Astrocyte of the spinal cord (primary cell): Measurements from ENCODE around the gene SLC12A9.
"Not testable (repeated sequence)": the region's sequence is repeated elsewhere in the genome, so short reads cannot be mapped to it uniquely, and the experiment has no call there.

Experiments used
- DNase-seq: peaks from one replicate; pipeline ENCODE4 v3.0.0; 2011; ENCODE audit warnings: low read depth, low spot score
- H3K4me3 ChIP-seq: 2 replicates; pipeline ENCODE4 v1.5.1; 2011; ENCODE audit warnings: low read depth, mild to moderate bottlenecking, low read length, moderate library complexity
- CTCF ChIP-seq: IDR thresholded peaks from 2 replicates; pipeline ENCODE4 v1.5.1; 2012; ENCODE audit warnings: low read depth, mild to moderate bottlenecking, low read length, inconsistent platforms
- in situ Hi-C: cut with HindIII; loops from 2 replicates; pipeline ENCODE4 v1.10.0; 2017; ENCODE audit warnings: low sequenced_read_pairs

The SLC12A9 gene

DNA sequence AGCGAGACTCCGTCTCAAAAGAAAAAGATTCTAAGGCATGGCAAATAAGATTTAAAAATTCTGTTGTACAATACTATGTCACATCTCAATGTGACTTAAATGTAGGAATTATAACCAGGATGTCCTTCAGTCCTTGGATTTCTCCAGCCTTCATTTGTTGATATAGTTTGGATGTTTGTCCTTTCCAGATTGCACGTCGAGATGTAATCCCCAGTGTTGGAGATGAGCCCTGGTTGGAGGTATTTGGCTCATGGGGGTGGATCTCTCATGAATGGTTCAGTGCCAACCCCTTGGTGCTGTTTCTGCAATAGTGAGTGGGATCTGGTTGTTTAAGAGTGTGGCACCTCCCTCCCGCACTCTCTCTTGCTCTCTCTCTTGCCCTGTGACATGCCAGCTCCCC lies 56.0 kb downstream of the SLC12A9 start:
- no peak for TF ChIP-seq CTCF
- DNase-seq: no peak
- no peak overlapping the region for H3K4me3 ChIP-seq
- in situ Hi-C loops: no loop called here

DNA sequence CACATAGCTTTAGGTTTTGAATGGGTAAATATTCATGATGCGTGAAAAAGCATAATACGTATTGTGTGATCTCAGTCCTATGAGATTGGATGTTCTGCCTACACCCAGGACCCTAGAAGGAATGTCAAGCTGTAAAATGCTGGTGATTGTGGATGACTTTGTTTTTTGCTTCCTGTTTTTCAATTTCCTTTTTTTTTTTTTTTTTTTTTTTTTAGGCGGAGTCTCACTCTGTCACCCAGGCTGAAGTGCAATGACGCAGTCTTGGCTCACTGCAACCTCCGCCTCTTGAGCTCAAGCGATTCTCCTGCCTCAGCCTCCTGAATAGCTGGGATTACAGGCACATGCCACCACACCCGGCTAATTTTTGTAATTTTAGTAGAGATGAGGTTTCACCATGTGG lies 57.9 kb downstream of the SLC12A9 start:
- DNase-seq, H3K4me3 ChIP-seq, in situ Hi-C loops: not testable (repeated sequence)

GRCh38 chr7:100911484-100911883 lies 59.0 kb downstream of the SLC12A9 start:
- no peak overlapping the region for H3K4me3 ChIP-seq
- TF ChIP-seq CTCF: no peak
- in situ Hi-C loops: no loop called here
- DNase-seq: no peak

DNA sequence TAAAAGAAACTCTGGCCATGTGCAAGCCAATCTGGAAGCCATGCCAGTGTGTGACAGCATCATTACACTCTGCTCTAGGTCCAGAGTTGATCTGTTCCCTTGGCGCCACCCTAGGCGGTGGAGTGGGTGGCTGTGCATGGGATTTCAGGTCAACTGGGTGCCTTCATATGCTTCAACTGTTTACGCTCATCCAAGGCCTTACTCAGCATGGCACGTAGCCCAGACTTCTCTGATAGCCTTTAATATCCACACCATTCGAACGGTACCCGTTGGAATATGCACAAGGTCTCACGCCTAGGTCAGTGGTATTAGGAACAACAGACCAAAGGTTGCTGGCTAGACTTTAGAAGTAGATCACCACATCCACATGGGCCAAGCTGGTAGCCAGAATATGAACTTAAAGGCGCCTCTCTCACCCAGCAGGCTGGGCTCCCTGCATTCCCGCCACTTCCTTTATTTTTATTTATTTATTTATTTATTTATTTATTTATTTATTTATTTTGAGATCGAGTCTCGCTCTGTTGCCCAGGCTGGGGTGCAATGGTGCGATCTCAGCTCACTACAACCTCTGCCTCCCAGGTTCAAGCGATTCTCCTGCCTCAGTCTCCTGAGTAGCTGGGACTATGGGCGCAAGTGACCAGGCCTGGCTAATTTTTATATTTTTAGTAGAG lies 61.8 kb downstream of the SLC12A9 start:
- H3K4me3 ChIP-seq: no peak overlapping the region
- DNase-seq: no peak
- no peak for TF ChIP-seq CTCF
- in situ Hi-C loops: no loop called here

DNA sequence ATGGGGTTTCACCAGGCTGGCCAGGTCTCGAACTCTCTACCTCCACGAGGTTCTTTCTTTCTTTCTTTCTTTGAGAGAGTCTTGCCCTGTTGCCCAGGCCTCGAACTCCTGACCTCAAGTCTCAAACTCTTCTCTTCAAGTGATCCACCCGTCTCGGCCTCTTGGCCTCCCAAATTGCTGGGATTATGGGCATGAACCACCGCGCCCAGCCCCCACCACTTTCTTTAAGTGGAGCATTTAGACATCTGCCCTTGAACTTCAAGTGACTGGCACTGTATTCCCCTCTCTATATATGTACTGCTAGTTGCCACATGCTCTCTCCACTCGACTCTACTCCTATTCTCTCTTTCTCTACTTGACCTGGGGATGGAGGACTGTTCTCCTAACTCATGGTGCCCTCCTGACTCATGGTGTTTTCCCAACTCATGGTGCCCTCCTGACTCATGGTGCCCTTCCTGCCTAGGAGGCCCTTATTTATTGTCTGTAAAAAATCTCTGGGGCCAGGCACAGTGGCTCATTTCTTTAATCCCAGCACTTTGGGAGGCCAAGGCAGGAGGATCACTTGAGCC lies 62.5 kb downstream of the SLC12A9 start:
- TF ChIP-seq CTCF: no peak
- DNase-seq: no peak

More for the DNA sequence above, 62.5 kb downstream of the SLC12A9 start:
- in situ Hi-C loops: no loop called here
- H3K4me3 ChIP-seq: no peak overlapping the region
